ENCODE results near the gene UGT8. TPM values are rescaled to one million over a fixed set of nuclear protein-coding genes. Genes with fewer than 3 reads are reported as not detected.

Gene UGT8, protein sequence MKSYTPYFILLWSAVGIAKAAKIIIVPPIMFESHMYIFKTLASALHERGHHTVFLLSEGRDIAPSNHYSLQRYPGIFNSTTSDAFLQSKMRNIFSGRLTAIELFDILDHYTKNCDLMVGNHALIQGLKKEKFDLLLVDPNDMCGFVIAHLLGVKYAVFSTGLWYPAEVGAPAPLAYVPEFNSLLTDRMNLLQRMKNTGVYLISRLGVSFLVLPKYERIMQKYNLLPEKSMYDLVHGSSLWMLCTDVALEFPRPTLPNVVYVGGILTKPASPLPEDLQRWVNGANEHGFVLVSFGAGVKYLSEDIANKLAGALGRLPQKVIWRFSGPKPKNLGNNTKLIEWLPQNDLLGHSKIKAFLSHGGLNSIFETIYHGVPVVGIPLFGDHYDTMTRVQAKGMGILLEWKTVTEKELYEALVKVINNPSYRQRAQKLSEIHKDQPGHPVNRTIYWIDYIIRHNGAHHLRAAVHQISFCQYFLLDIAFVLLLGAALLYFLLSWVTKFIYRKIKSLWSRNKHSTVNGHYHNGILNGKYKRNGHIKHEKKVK
- 0.10 TPM in 1 of 2 replicates, not detected in the other for total RNA-seq

DNA sequence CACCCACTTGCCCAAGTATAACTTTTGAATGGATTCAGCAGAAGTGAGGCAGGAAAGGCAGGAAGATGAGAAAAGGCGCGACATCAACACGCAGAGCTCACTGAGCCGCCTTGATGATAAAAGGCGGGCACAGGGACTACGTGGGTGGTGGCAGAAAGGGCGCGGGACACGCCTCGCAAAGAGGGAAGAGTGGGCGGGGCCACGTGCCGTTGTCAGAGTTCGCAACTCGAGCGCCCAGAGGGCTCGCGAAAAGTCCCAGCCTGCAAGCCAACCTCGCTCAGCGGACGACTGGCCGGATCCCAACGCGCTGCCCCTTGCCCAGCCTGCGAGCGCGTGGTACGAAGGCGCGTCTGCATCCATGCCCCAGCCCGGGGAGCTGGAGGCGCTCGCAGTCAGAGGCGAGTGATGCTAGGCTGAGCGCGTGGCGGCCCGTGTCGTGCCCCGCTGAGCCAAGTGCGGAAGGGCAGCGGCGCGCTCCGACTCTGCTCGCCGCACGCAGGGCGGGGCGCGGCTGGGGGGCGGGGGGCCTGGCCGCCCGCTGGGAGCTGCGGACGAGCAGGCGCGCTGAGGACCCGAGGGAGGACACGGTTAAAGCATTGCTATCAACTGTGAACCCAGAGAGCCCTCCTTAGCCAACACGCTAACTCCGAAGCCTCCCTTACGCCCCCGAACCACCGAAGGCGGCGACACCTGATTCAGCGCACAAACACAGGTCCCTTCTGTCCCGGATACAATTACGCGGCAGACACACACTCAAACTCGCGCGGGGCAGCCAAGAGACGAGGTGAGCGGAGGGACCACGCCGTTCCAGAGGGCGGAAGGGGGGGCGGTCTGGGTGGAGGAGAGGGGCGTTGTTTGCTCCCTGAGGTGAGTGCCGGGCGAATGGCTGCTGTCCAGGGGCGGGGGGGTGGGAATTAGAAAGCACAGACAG is at the start of gene UGT8:
Gene UGT8 (plus strand): TSS at position 617 of the 931 bp plus-strand sequence. CDS start 24,074 bp downstream, outside the sequence.

